Subcutaneous abdominal adipose tissue (tissue), 5 donors: ENCODE measurements around the gene PLAC8.
"Not testable (repeated sequence)": the region's sequence is repeated elsewhere in the genome, so short reads cannot be mapped to it uniquely, and the experiment has no call there.

Source experiments
- H3K27ac ChIP-seq: one replicate; pipeline ENCODE4 v1.7.0; 2013; ENCODE audit warnings: low read depth, mild to moderate bottlenecking, inconsistent platforms, low read length, moderate library complexity
- H3K27me3 ChIP-seq, 5 donors: one replicate each; pipeline ENCODE4 v1.7.0; 2013; ENCODE audit warnings: low read length in 5 of 5, inconsistent platforms in 1 of 5; ENCODE audit not compliant: control insufficient read depth in 5 of 5, insufficient read depth in 4 of 5
- H3K36me3 ChIP-seq, 5 donors: one replicate each; pipeline ENCODE4 v1.7.0; 2013; ENCODE audit warnings: low read length in 5 of 5; ENCODE audit not compliant: control insufficient read depth in 5 of 5, insufficient read depth in 5 of 5
- H3K4me1 ChIP-seq, 5 donors: one replicate each; pipeline ENCODE4 v1.7.0; 2013; ENCODE audit warnings: low read length in 5 of 5, mild to moderate bottlenecking in 3 of 5, moderate library complexity in 1 of 5; ENCODE audit not compliant: control insufficient read depth in 5 of 5, insufficient read depth in 5 of 5
- H3K4me3 ChIP-seq, 5 donors: one replicate each; pipeline ENCODE4 v1.7.0; 2013; ENCODE audit warnings: low read length in 5 of 5, low read depth in 1 of 5
- H3K9ac ChIP-seq, 5 donors: one replicate each; pipeline ENCODE4 v1.7.0; 2013; ENCODE audit warnings: low read length in 5 of 5, mild to moderate bottlenecking in 4 of 5, moderate library complexity in 3 of 5
- H3K9me3 ChIP-seq, 5 donors: one replicate each; pipeline ENCODE4 v1.7.0; 2013; ENCODE audit warnings: low read length in 5 of 5; ENCODE audit not compliant: control insufficient read depth in 5 of 5
- donor health status: healthy.
- donor health status: healthy.
- donor health status: healthy.
- donor health status: healthy.
- donor health status: healthy.

The PLAC8 gene

DNA sequence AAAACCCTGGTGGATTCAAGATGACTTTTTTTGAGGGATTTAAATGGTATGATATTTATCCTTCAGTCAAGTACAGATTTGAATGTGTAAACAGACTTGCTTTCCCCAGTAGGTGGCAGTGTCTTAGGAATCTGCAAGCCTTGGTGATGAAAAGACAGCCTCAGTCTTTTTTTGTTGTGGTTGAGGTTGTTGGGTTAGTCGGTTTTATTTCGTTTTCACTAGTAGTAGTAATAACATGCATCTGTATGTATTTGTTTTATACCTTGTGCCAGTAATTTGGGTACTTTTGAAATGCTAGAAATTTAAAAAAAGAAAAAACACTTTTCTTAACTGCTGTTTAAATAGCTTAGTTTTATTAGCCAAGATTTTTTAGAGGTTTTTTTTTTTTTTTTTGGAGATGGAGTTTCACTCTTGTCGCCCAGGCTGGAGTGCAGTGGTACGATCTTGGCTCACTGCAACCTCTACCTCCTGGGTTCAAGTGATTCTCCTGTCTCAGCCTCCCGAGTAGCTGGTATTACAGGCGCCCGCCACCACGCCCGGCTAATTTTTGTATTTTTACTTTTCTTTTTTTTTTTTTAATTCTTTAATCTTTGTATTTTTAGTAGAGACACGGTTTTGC is 40.3 kb downstream of the PLAC8 start:
- no peaks in the 10 kb centered on the region for H3K27me3 ChIP-seq
- peaks cover 23 to 51% (median 30%) of the 10 kb centered on the region in 5 donors for H3K36me3 ChIP-seq
- no peaks in the 10 kb centered on the region for H3K4me1 ChIP-seq
- no peak overlapping the region for H3K9ac ChIP-seq
- H3K4me3 ChIP-seq, result no peak overlapping the region
- no peak overlapping the region for H3K27ac ChIP-seq
- H3K9me3 ChIP-seq, result no peaks in the 10 kb centered on the region

DNA sequence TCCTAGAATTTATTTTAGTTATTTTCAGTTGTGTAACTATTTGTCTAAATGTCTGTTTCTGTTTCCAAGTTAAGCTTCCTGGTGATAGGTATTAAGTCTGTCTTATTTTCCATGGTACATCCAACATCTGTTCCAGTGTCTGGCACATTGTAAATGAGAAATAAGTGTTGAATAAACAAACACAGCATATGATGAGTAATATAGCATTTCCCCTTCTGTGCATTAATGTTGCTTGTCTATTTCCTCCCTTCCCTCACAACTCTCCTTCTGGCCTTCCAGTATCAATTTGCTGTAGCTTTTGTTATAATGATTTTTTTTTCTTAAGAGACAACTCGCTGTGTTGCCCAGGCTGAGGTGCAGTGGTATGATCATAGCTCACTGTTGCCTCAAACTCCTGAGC is 43.4 kb downstream of the PLAC8 start:
- no peaks in the 10 kb centered on the region for H3K4me1 ChIP-seq
- no peak overlapping the region for H3K27ac ChIP-seq
- no peak overlapping the region for H3K4me3 ChIP-seq
- H3K9me3 ChIP-seq, result no peaks in the 10 kb centered on the region
- H3K27me3 ChIP-seq, result no peaks in the 10 kb centered on the region
- H3K36me3 ChIP-seq, result peaks cover 33 to 72% (median 46%) of the 10 kb centered on the region in 5 donors
- peak overlapping the region in 1 of 5 donors; percentile 28 for H3K9ac ChIP-seq

DNA sequence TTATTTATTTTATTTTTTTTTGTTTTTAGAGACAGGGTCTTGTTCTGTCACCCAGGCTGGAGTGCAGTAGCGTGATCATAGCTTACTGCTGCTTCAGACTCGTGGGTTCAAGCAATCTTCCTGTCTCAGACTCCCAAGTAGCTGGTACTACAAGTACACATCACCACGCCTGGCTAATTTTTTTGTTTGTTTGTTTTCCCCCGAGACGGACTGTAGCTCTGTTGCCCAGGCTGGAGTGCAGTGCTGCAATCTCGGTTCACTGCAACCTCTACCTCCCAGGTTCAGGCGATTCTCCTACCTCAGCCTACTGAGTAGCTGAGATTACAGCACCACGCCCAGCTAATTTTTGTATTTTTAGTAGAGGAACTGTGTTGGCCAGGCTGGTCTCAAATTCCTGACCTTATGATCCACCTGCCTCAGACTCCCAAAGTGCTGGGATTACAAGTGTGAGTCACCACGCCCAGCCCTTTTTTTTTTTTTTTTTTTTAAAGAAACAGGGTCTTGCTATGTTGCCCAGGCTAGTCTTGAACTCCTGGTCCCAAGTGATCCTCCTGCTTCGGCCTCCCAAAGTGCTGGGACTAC is 47.4 kb downstream of the PLAC8 start:
- peaks cover 36 to 82% (median 63%) of the 10 kb centered on the region in 5 donors for H3K36me3 ChIP-seq
- no peaks in the 10 kb centered on the region for H3K9me3 ChIP-seq
- H3K9ac ChIP-seq, result no peak overlapping the region
- no peak overlapping the region for H3K27ac ChIP-seq
- no peaks in the 10 kb centered on the region for H3K27me3 ChIP-seq
- H3K4me3 ChIP-seq, result no peak overlapping the region
- no peaks in the 10 kb centered on the region for H3K4me1 ChIP-seq

DNA sequence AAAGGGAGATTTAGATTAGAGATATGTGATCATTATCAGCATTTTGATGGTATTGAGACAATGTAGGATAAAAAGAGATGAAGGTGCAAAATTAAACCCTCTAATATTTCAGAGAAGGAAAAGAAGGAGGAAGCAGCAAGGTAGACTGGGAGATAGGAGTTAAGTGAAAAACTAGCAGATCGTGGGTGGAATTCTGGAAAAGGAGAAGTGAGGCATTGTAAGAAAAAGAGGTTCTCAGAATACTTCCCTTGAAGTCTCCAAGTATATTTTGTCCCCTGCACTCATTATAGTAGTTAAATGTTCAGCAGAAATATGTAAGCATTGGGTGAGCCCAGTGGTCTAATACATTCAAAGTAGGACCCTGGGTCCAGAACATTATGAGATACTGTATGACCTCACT is 49.3 kb downstream of the PLAC8 start:
- H3K9me3 ChIP-seq, result no peaks in the 10 kb centered on the region
- no peak overlapping the region for H3K27ac ChIP-seq
- no peaks in the 10 kb centered on the region for H3K27me3 ChIP-seq
- H3K4me1 ChIP-seq, result no peaks in the 10 kb centered on the region
- H3K4me3 ChIP-seq, result no peak overlapping the region
- no peak overlapping the region for H3K9ac ChIP-seq
- peaks cover 35 to 78% (median 54%) of the 10 kb centered on the region in 5 donors for H3K36me3 ChIP-seq

DNA sequence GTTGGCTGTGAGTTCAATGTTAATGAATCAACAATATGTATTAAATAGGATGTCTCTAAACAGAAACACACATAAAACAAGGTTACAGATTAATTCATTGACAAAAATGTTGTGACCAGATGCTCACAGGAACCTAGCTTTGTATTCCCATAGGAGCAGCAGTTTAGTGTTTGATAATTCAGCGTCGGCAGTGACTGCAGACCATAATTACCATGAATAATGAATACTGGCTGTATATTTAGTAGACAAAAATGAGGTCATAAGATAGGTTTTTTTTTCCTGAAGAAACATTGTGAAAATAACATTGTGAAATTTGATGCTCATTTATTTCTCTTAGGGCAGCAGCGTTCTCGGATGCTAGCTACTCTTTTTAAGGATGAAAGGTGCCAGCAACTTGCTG is 51.8 kb downstream of the PLAC8 start:
- Histone ChIP-seq H3K4me1 (no peaks in the 10 kb centered on the region), H3K4me3 (no peak overlapping the region), H3K36me3 (peaks cover 28 to 70% (median 51%) of the 10 kb centered on the region in 5 donors), H3K9ac (no peak overlapping the region), H3K27me3 (no peaks in the 10 kb centered on the region), H3K27ac (no peak overlapping the region), H3K9me3 (no peaks in the 10 kb centered on the region)

DNA sequence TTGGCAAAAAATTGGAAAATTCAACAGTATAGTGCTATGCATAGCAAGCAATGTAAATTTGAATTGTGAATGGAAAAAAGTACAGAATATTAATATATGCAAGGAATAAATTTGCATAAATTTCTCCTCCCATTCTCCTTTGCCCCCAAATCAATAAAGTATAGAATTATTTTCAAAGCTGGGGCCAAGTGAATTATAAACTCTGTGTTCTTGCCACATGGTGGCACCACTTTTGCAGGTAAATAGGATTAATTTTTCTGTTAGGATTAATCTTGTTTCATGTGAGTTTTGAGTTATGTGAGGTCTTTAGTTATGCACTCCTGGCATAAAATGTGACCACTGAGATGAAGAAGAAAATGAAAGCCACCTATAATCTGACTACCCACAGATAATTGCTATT is 59.6 kb downstream of the PLAC8 start:
- H3K4me1 ChIP-seq, result no peaks in the 10 kb centered on the region
- H3K36me3 ChIP-seq, result peaks cover 32 to 56% (median 40%) of the 10 kb centered on the region in 5 donors
- H3K4me3 ChIP-seq, result no peak overlapping the region
- no peak overlapping the region for H3K27ac ChIP-seq
- H3K9ac ChIP-seq, result no peak overlapping the region
- H3K27me3 ChIP-seq, result no peaks in the 10 kb centered on the region
- H3K9me3 ChIP-seq, result no peaks in the 10 kb centered on the region

DNA sequence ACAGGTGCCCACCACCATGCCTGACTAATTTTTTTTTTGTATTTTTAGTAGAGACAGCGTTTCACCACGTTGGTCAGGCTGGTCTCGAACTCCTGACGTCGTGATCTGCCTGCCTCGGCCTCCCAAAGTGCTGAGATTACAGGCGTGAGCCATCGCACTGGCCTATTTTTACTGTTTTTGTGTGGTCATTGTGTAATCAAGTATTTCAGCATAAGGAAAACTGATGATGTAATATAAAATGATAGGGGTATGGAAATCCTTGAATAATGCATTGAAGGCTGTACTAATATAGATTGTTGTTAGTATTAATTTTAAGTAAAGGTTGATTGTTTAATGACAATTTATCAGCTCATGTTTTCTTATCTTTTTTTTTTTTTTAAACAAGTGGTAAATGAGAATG is 65.7 kb downstream of the PLAC8 start:
- not testable (repeated sequence) for H3K9me3 ChIP-seq, H3K27ac ChIP-seq, H3K9ac ChIP-seq, H3K4me1 ChIP-seq, H3K4me3 ChIP-seq, H3K27me3 ChIP-seq
- H3K36me3 ChIP-seq, result peaks cover 19 to 39% (median 25%) of the 10 kb centered on the region in 5 donors

DNA sequence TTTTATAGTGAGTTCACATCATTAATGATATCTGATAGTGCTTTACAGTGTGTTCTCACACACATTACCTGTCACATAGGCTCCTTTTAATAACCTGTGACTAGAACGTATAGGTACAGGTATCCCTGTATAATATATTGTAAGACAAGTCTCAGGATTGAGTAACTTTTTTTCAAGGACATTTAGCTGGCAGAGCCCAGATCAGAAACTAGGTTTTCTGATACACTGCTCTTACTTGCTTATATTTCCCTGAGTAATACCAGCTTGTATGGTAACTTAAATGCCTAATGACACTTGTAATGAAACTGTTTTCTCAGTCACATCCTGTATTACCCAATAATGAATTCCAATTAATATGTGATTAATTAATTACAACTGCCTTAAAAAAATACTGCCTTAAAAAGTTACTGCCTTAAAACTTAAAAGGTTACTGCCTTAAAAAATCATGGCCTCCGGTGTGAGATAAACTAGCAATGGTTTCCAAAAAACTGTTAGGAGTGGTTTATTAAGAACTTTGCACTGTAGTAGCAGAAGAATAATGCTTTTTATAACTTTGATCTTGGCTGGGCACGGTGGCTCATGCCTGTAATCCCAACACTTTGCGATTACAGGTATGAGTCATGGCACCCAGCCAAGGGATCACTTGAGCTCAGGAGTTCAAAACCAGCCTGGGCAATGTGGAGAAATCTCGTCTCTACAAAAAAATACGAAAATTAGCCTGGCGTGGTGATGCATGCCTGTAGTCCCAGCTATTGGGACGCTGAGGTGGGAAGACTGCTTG is 67.6 kb downstream of the PLAC8 start:
- peaks cover 0 to 4% (median 0%) of the 10 kb centered on the region in 5 donors for H3K4me1 ChIP-seq
- no peaks in the 10 kb centered on the region for H3K9me3 ChIP-seq
- peaks cover 7 to 24% (median 15%) of the 10 kb centered on the region in 5 donors for H3K36me3 ChIP-seq
- H3K27me3 ChIP-seq, result no peaks in the 10 kb centered on the region
- H3K27ac ChIP-seq, result no peak overlapping the region
- H3K9ac ChIP-seq, result no peak overlapping the region
- H3K4me3 ChIP-seq, result no peak overlapping the region

DNA sequence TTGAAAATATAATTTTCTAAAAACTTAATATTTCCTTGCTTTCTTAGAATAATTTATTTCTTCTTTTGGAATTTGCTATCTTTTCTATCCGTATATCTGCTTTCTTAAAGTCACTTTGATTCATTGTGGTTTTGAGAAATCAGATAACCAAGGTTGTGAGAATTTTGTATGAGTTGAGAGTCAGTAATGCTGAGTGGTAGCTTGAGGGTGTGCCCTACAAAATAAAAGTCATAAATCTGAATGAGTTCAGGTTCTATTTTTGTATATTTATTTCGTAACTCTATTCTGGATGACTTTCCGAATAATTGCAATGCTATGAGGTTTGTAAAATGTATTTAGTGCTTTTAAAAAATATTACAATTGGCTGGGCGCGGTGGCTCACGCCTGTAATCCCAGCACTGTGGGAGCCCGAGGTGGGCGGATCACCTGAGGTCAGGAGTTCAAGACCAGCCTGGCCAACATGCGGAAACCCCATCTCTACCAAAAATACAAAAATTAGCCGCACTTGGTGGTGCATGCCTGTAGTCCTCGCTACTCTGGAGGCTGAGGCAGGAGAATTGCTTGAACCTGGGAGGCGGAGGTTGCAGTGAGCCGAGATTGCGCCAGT is 70.6 kb downstream of the PLAC8 start:
- Histone ChIP-seq H3K4me1 (peaks cover 0 to 4% (median 0%) of the 10 kb centered on the region in 5 donors), H3K36me3 (no peaks in the 10 kb centered on the region), H3K27ac (no peak overlapping the region), H3K9me3 (no peaks in the 10 kb centered on the region), H3K27me3 (no peaks in the 10 kb centered on the region), H3K9ac (no peak overlapping the region), H3K4me3 (no peak overlapping the region)

DNA sequence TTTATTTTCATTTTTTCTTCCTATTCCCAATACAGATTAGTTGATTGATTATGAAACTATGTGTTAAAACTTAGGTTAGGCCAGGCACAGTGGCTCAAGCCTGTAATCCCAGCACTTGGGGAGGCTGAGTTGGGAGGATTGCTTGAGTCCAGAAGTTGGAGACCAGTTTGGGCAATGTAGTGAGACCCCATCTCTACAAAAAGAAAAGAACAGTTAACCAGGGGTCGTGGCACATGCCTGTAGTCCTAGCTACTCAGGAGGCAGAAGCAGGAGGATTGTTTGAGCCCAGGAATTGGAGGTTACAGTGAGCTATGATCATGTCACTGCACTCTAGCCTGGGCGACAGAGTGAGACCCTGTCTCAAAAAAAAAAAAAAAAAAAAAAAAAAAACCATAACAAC is 71.4 kb downstream of the PLAC8 start:
- not testable (repeated sequence) for H3K27me3 ChIP-seq, H3K9ac ChIP-seq, H3K4me1 ChIP-seq, H3K27ac ChIP-seq, H3K9me3 ChIP-seq, H3K36me3 ChIP-seq, H3K4me3 ChIP-seq
